ENCODE measurements around the gene CA12. TPM values are rescaled to one million over a fixed set of nuclear protein-coding genes. Genes with fewer than 3 reads are reported as not detected.

CA12 gene
- total RNA-seq, 1 experiment from 2014 or later: 2.8 TPM

GRCh38 chr15:63288778-63289378 lies 92.8 kb downstream of the CA12 start:
- TF ChIP-seq CBFB (CRISPR knock-in tag; IDR thresholded peaks at IDR 0.05; ENCODE audit: low read depth) (no peak), CTCF (IDR thresholded peaks at IDR 0.05) (peak; percentile 40; the same call in 1 of the 2 replicates)
- CTCF ChIA-PET: interaction anchor here (1.1 to 2.4 kb wide), 4 partner anchors 107 to 242 kb away, joined by 3 to 7 read pairs (median 4); no protein-coding TSS in a partner anchor
- H3K36me3 Mint-ChIP-seq: no peaks in the 10 kb centered on the region; the same call in 1 of the 2 replicates
- DNase-seq (ENCODE audit: low spot score): no peak
- peaks cover 9% of the 10 kb centered on the region for H3K4me1 Mint-ChIP-seq
- no peaks in the 10 kb centered on the region for H3K9me3 Mint-ChIP-seq
- ATAC-seq: no peak
- H3K27ac Mint-ChIP-seq: no peak overlapping the region
- no peak overlapping the region for H3K4me3 Mint-ChIP-seq
- H3K27me3 Mint-ChIP-seq (ENCODE audit: low read depth): no peaks in the 10 kb centered on the region
- POLR2A ChIA-PET: no interaction called here

GRCh38 chr15:63288342-63288741 lies 93.3 kb downstream of the CA12 start:
- Mint-ChIP-seq H3K27ac (no peak overlapping the region), H3K27me3 (ENCODE audit: low read depth) (no peaks in the 10 kb centered on the region), H3K4me1 (peaks cover 9% of the 10 kb centered on the region), H3K36me3 (no peaks in the 10 kb centered on the region; the same call in 1 of the 2 replicates), H3K9me3 (no peaks in the 10 kb centered on the region), H3K4me3 (no peak overlapping the region)
- POLR2A ChIA-PET: no interaction called here
- CTCF ChIA-PET: interaction anchor here (1.1 to 2.4 kb wide), 4 partner anchors 108 to 241 kb away, joined by 3 to 7 read pairs (median 4); no protein-coding TSS in a partner anchor
- DNase-seq (ENCODE audit: low spot score) (no peak), ATAC-seq (no peak)
- TF ChIP-seq ZNF671 (CRISPR knock-in tag; IDR thresholded peaks at IDR 0.05) (no peak), NFYB (CRISPR knock-in tag; conservative IDR thresholded peaks at IDR 0.05; ENCODE audit: low read depth) (no peak), SMAD4 (CRISPR knock-in tag; IDR thresholded peaks at IDR 0.05) (no peak), ATF2 (CRISPR knock-in tag; IDR thresholded peaks at IDR 0.05; ENCODE audit: borderline replicate concordance, low read depth) (no peak), CREM (CRISPR knock-in tag; IDR thresholded peaks at IDR 0.05) (no peak), TCF7 (CRISPR knock-in tag; IDR thresholded peaks at IDR 0.05; ENCODE audit: low read depth) (no peak), NR3C1 (CRISPR knock-in tag; conservative IDR thresholded peaks at IDR 0.05; ENCODE audit: low read depth) (no peak), ZNF263 (CRISPR knock-in tag; IDR thresholded peaks at IDR 0.05; ENCODE audit: low read depth) (no peak), ERG (CRISPR knock-in tag; IDR thresholded peaks at IDR 0.05) (no peak), ZNF219 (CRISPR knock-in tag; IDR thresholded peaks at IDR 0.05; ENCODE audit: borderline replicate concordance) (no peak), ATF6 (CRISPR knock-in tag; IDR thresholded peaks at IDR 0.05) (no peak), TP53 (CRISPR knock-in tag; IDR thresholded peaks at IDR 0.05) (no peak), PRRX2 (CRISPR knock-in tag; IDR thresholded peaks at IDR 0.05) (no peak), ZNF532 (CRISPR knock-in tag; IDR thresholded peaks at IDR 0.05; ENCODE audit: borderline replicate concordance) (no peak)
